HL-60 (cell line): ENCODE data around the gene ADAMTS15.

Experiments used
- DNase-seq, 2 experiments: peaks; one replicate each; pipeline ENCODE4 v3.0.0-alpha.2; 2010 to 2020; ENCODE audit warnings: low read depth in 1 of 2, low spot score in 1 of 2
- H3K27ac ChIP-seq: fragments of 250-450 bp; sonication (Bioruptor Pico); replicated peaks from 2 replicates; pipeline ENCODE4 v1.5.1; 2020; ENCODE audit warnings: mild to moderate bottlenecking, moderate library complexity
- H3K27me3 ChIP-seq: fragments of 250-450 bp; sonication (Bioruptor Pico); 2 replicates; pipeline ENCODE4 v1.5.1; 2021; ENCODE audit warnings: mild to moderate bottlenecking, moderate library complexity; ENCODE audit not compliant: insufficient read depth, poor library complexity, severe bottlenecking
- H3K4me3 ChIP-seq: replicated peaks from 2 replicates; pipeline ENCODE4 v1.5.1; 2011; ENCODE audit warnings: mild to moderate bottlenecking, control low read depth, low read length; ENCODE audit not compliant: insufficient read depth
- CTCF ChIP-seq: IDR thresholded peaks from one replicate; pipeline ENCODE4 v1.5.1; 2011; ENCODE audit warnings: low read length, control low read depth, inconsistent platforms; ENCODE audit not compliant: insufficient read depth
- GABPA ChIP-seq: IDR thresholded peaks from 2 replicates; pipeline ENCODE4 v1.6.1; 2012; ENCODE audit warnings: low read depth
- POLR2AphosphoS5 ChIP-seq: IDR thresholded peaks from 2 replicates; pipeline ENCODE4 v1.6.1; 2012; ENCODE audit warnings: low read depth
- REST ChIP-seq: IDR thresholded peaks from 2 replicates; pipeline ENCODE4 v1.6.1; 2012; ENCODE audit warnings: low read depth; ENCODE audit not compliant: insufficient replicate concordance
- SPI1 ChIP-seq: IDR thresholded peaks from 2 replicates; pipeline ENCODE4 v1.6.1; 2012; ENCODE audit warnings: low read depth, mild to moderate bottlenecking, borderline replicate concordance

The ADAMTS15 gene

GRCh38 chr11:130411223-130411622 is 37.2 kb upstream of the ADAMTS15 start:
- no peak for DNase-seq
- H3K27me3 ChIP-seq = peaks cover 14% of the 10 kb centered on the region
- no peak overlapping the region for H3K27ac ChIP-seq
- no peak for TF ChIP-seq REST
- TF ChIP-seq POLR2AphosphoS5 = no peak
- no peak for TF ChIP-seq CTCF
- TF ChIP-seq GABPA = no peak
- TF ChIP-seq SPI1 = no peak
- H3K4me3 ChIP-seq = no peak overlapping the region

GRCh38 chr11:130413405-130414106 is 34.9 kb upstream of the ADAMTS15 start:
- no peak overlapping the region for H3K27ac ChIP-seq

More at GRCh38 chr11:130413405-130414106, 34.9 kb upstream of the ADAMTS15 start:
- DNase-seq = no peak
- no peak overlapping the region for H3K4me3 ChIP-seq
- TF ChIP-seq POLR2AphosphoS5 (no peak), GABPA (no peak), SPI1 (no peak), REST (no peak), CTCF (no peak)
- H3K27me3 ChIP-seq = peaks cover 15% of the 10 kb centered on the region
